Stimulated activated CD4-positive, alpha-beta T cell treated with anti-CD3 and anti-CD28 coated beads, Interleukin-15, amount 100 ng/mL, for 1 hour (primary cell): ENCODE data around the gene FXYD2.

Source experiments
- DNase-seq, 2 donors: peaks; one replicate each; pipeline ENCODE4 v3.0.0-alpha.2; 2020; ENCODE audit warnings: low read depth in 1 of 2, low spot score in 1 of 2

Gene FXYD2

DNA sequence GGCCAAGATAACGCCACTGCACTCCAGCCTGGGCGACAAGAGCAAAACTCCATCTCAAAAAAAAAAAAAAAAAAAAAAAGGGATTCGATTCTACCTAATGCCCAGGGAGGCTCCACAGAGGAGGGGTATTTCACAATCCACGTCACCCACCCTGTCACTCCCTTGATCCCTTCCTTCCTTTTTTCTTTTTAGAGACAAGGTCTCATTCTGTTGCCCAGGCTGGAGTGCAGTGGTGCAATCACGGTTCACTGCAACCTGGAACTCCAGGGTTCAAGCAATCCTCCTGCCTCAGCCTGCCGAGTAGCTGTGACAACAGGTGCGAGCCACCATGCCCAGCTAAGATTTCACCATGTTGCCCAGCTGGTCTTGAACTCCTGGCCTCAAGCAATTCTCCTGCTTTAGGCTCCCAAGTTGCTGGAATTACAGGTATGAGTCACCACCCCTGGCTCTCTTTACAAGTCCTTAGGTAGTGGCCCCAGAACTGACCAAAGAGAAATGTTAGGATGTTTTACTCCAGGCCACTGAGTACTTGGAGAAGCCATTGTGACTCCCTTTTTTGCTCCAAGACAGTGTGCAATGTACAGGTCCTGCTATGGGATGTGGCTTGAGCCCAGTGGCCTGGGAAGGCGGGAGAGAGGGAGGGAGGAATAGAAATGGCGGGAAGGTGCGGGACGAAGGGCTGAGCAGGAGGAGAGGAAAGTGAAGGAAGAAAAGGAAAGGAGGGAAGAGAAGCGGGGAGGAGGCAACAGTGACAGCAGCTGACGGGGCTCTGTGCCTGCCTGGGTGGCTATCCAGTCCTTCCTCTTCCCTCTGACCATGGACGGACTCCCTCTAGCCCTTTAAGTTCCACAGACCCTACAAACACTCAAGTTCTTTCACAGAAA, 11.8 kb upstream of the FXYD2 start:
- no peak for DNase-seq

DNA sequence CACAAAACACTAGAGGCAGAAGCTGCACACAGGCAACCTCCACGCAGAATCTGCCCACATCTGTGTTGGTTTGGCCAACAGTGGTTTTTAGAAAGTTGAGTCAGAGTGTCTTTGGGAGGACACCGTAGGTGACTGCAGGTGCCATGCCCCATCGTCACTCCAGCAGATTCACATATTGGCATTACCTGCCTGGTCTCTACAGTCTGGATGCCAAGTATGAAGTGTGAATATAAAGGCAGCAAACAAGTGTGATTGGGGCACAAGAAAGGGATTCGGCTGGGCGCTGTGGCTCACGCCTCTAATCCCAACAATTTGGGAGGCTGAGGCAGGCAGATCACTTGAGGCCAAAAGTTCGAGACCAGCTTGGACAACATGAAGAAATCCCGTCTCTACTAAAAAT, 11.0 kb upstream of the FXYD2 start:
- no peak for DNase-seq

DNA sequence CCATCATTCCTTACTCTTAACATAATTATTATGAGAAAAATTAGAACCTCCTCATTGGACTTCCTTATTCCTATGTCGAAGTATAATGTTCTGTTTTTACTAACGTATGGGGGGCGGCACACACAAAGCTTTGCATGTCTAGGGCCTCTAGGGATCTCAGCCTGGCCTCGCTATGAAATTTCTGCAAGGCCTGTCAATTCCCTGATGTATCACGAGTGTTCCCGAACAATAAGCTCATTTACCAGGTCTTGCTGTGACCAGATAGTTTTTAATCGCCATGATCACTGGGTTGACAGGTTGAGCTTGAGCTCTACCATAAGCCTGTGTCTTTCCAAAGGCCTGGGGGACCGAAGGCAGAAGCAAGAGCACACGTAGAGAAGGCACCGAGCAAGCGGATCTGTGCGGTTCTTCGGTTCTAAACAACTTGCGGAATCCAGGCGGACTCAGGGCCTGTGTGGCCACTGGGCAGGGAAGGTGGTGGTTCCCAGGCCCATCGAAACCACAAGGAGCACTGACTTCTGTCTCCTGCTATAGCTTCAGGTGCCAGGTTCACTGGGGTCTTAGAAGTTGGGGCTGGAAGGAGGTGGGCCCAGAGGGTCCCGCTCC, 10.4 kb upstream of the FXYD2 start:
- DNase-seq: no peak

DNA sequence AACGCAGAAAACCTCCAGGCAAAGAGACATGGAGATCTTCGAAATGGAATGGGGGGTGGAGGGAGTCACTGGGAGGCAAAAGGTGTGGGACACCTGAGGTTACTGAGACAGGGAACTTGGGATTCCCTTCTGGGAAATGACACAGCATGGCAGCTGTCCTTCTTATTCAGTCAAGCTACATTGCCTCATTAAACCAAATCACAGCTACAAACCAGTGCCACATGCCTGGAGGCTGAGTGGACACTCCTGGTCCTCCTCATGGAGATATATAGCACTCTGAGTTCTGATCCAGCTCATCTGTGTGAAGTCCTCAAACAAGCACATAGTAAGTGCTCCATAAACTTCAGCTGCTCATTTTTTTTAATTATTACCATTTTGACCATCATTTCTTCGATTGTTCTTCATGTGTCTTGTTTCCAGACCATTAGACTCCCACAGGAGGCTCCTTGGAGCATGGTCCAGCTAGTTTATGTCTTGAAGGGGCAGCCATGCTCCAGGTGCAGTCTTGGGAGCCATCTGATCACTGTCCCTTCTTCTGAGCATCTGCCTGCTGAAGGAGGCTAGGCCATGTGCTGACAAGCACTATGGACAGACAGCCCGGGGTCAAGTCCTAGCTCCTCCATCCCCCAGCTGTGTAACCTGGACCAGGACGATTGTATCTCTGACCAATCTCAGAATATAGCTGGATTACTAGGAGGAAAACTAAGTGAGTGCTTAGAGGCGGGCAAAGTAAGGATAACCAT, 9.7 kb upstream of the FXYD2 start:
- DNase-seq: no peak

DNA sequence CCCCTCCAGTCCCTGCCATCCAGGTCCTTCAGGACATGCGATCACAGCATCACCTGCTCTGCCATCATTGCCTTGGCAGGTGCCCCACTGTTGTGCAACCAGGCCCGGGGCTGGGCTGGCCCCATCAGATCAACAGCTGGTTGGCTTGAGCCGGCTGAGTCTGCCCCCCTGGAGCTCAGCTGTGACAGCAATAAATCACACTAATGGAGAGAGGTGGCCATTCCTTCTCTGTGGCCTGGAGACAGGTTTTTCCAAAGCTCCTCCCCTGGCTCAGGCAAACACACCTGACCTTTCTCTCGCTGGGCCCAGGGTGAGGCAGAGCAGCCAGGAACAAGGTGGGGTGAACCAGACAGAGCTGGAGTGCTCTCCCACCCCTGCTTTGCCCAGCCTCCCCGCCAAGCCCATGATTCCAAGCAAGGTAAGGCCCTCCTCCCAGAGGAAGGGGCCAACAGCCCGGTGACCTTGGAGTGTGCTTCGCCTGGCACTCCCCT, 8.9 kb upstream of the FXYD2 start:
- no peak for DNase-seq

DNA sequence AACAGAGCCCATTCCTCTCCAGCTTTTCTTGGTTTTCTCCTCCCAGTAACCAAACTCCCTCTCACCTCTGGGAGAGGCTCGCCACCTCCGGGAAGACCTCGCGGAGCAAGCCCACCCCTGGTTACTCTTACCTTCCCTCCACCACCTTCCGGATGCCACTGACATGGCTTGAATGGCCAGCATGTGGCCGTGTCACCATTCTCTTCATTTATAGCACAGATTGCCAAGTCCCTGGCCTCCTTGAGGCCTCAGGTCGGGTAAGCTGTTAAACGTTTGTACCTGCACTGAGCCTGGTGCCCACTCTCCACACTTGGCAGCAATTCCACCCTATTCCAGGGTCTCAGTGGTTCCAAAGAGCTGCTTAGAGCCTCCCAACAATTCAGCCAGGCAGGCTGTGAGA, 8.0 kb upstream of the FXYD2 start:
- no peak for DNase-seq

DNA sequence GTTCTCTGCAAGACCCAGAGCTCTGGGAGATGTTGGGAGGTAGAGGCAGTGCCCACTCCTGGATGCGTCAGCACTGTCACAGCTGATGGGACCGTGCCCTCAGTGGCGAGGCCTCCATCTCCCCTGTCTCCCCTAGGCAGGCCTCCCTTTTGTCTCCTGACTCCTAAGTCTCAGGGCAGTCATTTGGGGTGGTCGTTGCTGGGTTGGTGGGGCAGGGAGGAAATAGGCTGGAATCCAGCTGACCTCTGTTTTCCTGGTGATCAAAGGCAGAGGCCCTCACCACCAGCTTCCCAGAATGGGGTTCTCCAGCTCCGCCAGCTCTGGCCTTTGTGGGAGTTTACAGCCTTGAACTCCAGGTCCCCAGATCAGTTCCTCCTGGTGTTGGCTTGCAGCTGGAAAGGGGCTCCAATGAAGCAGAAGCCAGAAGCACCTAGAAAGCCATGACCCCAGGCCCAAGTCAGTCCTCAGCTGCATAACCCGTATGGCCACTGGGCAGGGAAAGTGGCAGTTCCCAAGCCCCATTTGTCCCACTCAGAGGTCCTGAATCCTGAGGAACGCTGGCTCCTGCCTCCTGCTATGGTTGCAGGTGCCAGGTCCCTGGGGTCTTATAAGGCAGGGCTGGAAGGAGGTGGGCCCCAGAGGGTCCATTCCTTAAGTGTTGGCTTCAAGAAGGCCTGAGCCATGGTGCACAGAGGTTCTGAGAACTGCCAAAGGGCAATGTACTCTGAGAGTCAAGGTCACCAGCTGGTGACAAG, 7.3 kb upstream of the FXYD2 start:
- no peak for DNase-seq

DNA sequence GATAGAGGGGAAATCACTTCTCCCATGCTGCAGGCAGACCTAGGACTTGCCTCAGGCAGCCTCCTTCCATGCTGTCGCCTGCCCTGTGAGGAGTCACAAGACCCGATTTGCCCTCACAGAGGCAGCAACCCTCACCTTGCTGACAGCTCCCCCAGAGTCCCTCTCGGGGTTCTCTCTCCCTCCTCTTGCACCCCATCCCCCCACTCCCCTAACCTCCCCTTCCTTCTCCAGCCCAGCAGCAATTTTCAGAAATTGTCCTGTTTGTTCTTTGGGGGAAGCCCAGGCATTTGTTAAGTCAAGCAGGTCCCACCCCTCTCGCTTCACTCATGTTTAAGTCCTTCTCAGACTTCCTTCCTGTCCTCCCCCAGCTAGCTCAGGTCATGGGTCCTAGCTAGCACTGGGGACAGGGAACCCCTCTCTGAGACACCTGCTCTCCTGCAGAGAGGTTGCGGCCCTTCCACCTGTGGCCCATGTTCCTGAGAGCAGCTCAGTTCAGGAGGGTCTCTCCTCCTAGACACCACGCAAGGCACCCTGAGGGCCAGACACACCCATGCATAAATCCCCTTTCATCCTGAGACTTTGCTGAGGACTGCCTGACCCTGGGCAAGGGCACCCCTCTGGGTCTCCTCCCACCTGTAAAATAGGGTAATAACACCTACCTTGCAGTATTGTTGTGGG, 6.3 kb upstream of the FXYD2 start:
- DNase-seq: no peak

DNA sequence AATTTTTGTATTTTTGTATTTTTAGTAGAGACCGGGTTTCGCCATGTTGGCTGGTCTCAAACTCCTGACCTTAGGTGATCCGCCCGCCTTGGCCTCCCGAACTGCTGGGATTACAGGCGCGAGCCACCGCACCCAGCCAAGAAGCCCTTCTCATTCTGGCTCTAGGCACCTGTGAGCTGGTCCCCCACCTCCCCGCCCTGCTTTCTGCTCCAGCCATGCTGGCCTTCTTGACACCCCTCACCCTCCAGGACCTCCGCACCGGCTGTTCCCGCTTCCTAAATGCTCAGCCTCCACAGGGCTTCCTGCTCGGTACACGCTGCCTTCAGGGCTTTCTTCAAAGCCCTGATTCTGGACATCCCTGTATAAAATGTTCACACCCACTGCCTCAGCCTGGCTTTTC, 5.5 kb upstream of the FXYD2 start:
- no peak for DNase-seq

DNA sequence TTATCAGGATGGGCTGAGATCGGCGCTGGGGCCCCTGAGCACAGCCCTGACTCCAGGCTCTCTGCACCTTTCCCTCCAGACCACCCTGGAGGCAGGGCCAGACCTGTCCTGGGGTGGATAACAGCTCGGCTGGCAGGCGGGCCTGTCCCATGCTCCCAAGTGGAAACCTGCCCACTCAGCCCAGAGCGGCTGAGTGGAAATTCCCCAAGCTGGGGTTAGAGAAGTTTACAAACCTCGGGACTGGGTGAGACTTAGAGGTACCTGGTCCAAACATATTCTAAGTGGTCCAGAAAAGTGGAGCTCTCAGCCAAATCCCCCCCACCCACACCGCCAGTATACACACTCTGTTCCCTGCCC, 4.8 kb upstream of the FXYD2 start:
- DNase-seq: no peak

DNA sequence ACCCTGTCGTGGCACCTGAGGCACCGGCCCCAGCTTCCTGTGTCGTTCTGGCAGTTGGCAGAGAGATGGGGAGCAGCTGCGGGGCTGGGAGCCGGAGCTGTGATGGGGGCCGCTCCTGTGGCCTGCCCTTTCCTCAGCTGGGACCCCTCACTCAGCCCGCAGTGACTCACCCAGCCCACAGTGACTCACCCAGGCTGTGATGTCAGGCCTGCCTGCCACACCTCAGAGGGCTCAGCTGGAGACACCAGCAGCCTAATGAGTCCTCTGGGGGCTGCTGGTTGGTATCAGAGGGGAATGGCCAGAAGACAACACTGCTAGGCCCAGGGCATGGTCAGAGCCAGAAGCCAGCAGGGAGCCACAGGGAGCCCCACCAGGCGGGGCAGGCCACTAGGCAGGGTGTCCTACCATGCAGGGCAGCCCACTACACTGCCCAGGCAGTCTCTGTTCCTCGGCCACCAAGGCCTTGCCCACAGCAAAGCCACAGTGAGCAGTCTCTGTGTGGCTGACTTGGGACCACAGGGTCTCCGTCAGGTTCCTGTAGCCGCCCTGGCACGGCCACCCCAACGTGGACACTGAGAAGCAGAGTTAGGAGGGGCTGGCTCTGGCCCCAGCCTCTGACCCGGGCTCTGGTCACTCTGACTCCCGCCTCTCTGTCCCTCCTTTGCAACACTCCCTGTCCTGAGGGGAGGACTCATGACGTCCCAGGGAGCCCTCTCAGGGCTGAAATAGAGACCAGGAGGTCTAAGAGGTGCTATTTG, 4.2 kb upstream of the FXYD2 start:
- DNase-seq: peak; percentile 68 to 70

DNA sequence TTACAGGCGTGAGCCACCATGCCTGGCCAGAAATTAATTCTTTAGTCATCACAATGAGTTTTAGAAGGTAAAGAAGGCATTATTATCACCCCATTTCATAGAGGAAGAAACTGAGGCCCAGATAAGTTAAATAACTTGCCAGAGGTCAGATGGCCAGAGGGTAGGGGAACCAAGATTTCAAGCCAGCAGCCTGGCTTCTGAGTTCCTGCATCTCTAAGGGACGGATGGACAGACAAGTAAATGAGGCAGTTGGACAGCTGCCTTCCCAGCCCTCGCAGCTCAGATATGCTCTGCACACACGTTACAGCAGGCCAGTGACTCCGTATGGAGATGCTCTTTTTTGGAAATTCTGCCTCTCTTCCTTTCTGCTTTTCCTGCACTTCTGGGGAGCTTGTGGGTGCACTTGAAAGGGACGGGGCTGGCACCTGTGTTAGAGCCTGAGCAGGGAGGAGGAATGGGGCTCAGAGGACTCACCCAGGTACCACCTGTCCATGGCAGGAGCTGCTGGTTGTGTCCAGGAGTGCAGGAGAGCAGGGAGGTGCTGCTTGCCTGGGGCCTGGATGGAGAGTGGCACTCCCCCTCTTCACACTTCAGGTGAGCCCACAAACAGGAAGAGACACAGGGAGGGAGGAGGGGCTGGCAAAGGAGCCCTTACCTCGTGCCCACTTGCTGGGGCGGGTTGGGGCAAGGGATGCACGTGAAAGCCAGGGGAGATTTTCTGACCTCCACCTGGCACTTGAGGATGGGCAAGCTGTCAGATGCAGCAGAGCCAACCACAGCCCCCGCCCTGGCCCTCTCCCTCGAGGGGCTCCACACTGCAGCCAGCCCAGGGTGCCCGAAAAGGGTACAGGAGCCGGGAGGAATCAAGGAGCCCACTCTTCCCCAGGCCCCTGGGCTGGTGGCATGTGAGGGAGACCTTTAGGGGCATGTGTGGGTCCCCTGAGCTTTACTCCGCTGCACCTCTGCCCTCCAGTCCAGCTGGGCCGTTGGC, 3.3 kb upstream of the FXYD2 start:
- DNase-seq: no peak

DNA sequence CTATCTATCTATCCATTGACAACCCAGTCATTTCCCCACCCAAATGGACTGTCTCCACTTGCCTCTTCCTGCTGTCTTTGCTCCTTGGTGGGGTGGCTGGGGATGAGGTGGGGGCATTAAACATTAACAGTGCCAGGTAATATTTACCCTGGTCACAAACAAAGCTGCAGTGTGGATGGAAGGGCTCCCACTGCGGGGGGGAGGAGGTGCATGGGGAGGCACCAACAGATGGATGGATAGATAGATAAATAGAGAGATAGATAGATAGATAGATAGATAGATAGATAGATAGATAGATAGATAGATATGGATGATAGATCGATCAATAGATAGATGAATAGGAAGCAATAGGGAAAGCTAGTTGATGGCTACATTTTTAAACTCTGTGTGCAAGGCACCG, 2.3 kb upstream of the FXYD2 start:
- no peak for DNase-seq

DNA sequence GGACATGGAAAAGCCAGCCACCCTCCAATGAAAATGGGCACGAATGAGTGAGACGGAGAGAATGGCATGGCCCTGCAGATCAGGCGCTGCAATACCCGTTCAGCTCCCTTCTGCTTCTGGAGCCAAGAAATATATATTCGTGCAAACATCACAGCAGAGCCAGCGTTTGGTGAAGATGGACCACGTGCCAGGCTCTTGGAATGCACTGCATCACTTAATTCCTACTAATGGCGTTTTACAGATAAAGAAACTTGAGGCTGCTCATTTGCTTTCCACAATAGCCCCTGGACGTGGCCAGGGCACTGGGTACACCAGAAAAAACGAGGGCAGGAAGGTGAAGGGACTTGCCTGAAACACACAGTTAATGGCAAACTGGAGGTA, 1.6 kb upstream of the FXYD2 start:
- DNase-seq: no peak

DNA sequence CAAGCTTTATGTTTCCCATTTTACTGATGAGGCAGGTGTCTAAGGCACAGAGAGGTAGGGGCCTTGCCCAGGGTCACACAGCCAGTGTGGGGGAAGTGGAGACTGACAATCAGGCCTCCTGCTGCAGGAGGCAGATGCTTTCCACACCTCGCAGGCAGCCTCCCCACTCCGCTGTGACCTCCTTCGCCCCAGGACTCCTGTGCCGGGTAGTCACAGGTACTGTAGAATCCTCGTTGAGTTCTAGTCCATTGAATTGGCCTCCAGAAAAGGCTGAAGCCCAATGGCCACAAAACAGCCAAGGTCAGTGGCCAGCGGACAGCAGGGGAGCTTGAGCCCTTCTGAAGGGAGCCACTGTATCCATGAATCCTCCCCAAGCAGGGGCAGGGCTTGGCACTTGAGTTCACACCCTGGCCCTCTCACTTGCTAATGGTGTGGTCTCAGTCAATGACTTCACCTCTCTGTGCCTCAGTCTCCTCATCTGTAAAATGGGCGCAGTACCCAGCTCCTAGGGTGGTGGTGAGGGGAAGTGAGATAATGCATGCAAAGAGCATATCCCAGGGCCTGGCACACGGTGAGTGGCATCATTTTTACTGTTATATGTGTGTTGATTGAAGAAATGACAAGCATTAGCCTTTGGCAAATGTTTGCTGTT, 1.1 kb upstream of the FXYD2 start:
- DNase-seq: no peak

DNA sequence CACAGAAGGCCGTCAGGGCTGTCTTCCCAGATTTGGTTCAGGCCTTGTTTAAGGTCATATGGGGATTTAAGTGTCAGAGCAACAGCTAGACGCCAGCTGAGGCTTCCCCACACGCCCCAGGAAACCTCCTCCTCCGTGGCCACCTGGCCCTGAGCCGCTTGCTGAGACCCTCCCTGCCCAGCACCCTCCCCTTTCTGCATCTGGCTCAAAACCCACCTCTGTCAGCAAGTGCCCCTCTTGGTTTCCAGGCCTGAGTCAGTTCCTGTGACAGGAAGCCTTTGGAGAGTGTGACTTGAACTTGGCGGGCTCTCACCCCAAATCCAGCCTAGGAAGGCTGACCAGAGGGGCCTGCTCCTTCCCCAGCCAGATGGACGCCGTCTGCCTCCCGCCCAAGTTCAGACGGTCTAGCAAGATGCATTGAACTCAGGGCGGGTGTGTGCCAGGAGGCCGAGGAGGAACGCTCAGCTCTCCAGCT, 561 bp downstream of the FXYD2 start:
- no peak for DNase-seq

DNA sequence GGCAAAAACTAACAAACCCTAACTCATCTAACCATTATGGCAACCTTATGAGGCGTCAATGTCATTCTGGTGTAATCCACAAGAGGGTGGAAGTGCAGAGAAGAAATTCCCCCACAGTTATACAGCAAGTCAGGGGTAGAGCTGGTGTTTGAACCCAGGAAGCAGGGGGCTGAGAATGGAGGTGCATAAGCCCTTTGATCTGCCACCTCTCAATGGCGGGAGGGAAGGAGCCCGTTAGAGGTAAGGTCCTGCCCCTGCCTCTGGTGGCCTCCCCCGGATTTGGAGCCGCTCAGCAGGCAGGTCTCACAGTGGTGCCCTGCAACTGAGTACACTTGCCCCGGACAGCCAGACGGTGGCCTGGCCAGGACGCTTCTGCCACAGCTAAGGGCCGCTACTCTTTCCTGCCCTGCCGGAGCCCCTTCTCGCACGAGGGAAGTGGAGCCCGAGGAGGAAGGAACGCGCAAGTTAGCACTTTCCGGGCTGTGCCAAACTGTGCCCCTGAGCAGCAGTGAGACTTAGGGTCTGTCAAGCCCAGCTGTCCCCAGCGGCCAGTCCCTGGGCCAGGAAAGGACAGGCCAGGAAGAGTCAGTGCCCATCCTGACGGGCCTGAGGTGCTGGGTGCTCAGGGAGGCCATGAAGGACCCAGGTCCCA, 1.1 kb downstream of the FXYD2 start:
- no peak for DNase-seq
